ENCODE measurements around the gene UPK3BL1. TPM values are rescaled to one million over a fixed set of nuclear protein-coding genes. Genes with fewer than 3 reads are reported as not detected.
"Not testable (repeated sequence)": the region's sequence is repeated elsewhere in the genome, so short reads cannot be mapped to it uniquely, and the experiment has no call there.

UPK3BL1 gene
- 10 to 100 TPM in 2 of 4 donors, 1 to 10 TPM in 2; 4.7 to 18.5 (median 11.1) TPM for polyA plus RNA-seq (ENCODE audit: insufficient read length in 4 of 4)

- not testable (repeated sequence) for DNase-seq (ENCODE audit: low read depth in 4 of 4, low spot score in 3 of 4)
Measured at GRCh38 chr7:102642691-102643090, at the start of gene UPK3BL1. TSS of gene UPK3BL1 (minus strand) at chr7:102642791. CDS start at chr7:102642741, 50 bp downstream.

- not testable (repeated sequence) for DNase-seq (ENCODE audit: low read depth in 4 of 4, low spot score in 3 of 4)
Measured at GRCh38 chr7:102690602-102691001, 48.0 kb upstream of the UPK3BL1 start.

GRCh38 chr7:102689436-102690282 is 47.1 kb upstream of the UPK3BL1 start:
- not testable (repeated sequence) for DNase-seq (ENCODE audit: low read depth in 4 of 4, low spot score in 3 of 4)

- DNase-seq (ENCODE audit: low read depth in 4 of 4, low spot score in 3 of 4), result not testable (repeated sequence)
Measured at GRCh38 chr7:102688299-102689036, 45.9 kb upstream of the UPK3BL1 start.

- not testable (repeated sequence) for DNase-seq (ENCODE audit: low read depth in 4 of 4, low spot score in 3 of 4)
Measured at GRCh38 chr7:102682560-102682959, 40.0 kb upstream of the UPK3BL1 start.

- not testable (repeated sequence) for DNase-seq (ENCODE audit: low read depth in 4 of 4, low spot score in 3 of 4)
Measured at GRCh38 chr7:102680780-102681179, 38.2 kb upstream of the UPK3BL1 start.

GRCh38 chr7:102675545-102675944 is 33.0 kb upstream of the UPK3BL1 start:
- DNase-seq (ENCODE audit: low read depth in 4 of 4, low spot score in 3 of 4), result not testable (repeated sequence)

- not testable (repeated sequence) for DNase-seq (ENCODE audit: low read depth in 4 of 4, low spot score in 3 of 4)
Measured at GRCh38 chr7:102673447-102674067, 31.0 kb upstream of the UPK3BL1 start.

- DNase-seq (ENCODE audit: low read depth in 4 of 4, low spot score in 3 of 4), result not testable (repeated sequence)
Measured at GRCh38 chr7:102671956-102672307, 29.3 kb upstream of the UPK3BL1 start.

GRCh38 chr7:102671166-102671955 is 28.8 kb upstream of the UPK3BL1 start, which contains the start of gene POLR2J2:
TSS of gene POLR2J2 (minus strand) at chr7:102671663. CDS start at chr7:102671601, 62 bp downstream.
- peak in 2 of 4 donors; percentile 22 to 63 for DNase-seq (ENCODE audit: low read depth in 4 of 4, low spot score in 3 of 4)

- not testable (repeated sequence) for DNase-seq (ENCODE audit: low read depth in 4 of 4, low spot score in 3 of 4)
Measured at GRCh38 chr7:102667523-102667922, 24.9 kb upstream of the UPK3BL1 start.

- DNase-seq (ENCODE audit: low read depth in 4 of 4, low spot score in 3 of 4), result not testable (repeated sequence)
Measured at GRCh38 chr7:102666850-102667249, 24.3 kb upstream of the UPK3BL1 start.

- DNase-seq (ENCODE audit: low read depth in 4 of 4, low spot score in 3 of 4), result not testable (repeated sequence)
Measured at GRCh38 chr7:102664765-102665164, 22.2 kb upstream of the UPK3BL1 start.

GRCh38 chr7:102649924-102650323 is 7.3 kb upstream of the UPK3BL1 start, which contains the start of gene SPDYE2B:
TSS of gene SPDYE2B (plus strand) at chr7:102650319. CDS start at chr7:102652349, 2,030 bp downstream.
- not testable (repeated sequence) for DNase-seq (ENCODE audit: low read depth in 4 of 4, low spot score in 3 of 4)

- DNase-seq (ENCODE audit: low read depth in 4 of 4, low spot score in 3 of 4), result not testable (repeated sequence)
Measured at GRCh38 chr7:102647813-102648212, 5.2 kb upstream of the UPK3BL1 start.

- not testable (repeated sequence) for DNase-seq (ENCODE audit: low read depth in 4 of 4, low spot score in 3 of 4)
Measured at GRCh38 chr7:102643404-102643803, 813 bp upstream of the UPK3BL1 start.

GRCh38 chr7:102638848-102639247 is 3.7 kb downstream of the UPK3BL1 start:
- not testable (repeated sequence) for DNase-seq (ENCODE audit: low read depth in 4 of 4, low spot score in 3 of 4)

- not testable (repeated sequence) for DNase-seq (ENCODE audit: low read depth in 4 of 4, low spot score in 3 of 4)
Measured at GRCh38 chr7:102636956-102637355, 5.6 kb downstream of the UPK3BL1 start.

- DNase-seq (ENCODE audit: low read depth in 4 of 4, low spot score in 3 of 4), result not testable (repeated sequence)
Measured at GRCh38 chr7:102635354-102635753, 7.2 kb downstream of the UPK3BL1 start.

- not testable (repeated sequence) for DNase-seq (ENCODE audit: low read depth in 4 of 4, low spot score in 3 of 4)
Measured at GRCh38 chr7:102634299-102634698, 8.3 kb downstream of the UPK3BL1 start.
